ENCODE data around the gene PEAK1.

DNA sequence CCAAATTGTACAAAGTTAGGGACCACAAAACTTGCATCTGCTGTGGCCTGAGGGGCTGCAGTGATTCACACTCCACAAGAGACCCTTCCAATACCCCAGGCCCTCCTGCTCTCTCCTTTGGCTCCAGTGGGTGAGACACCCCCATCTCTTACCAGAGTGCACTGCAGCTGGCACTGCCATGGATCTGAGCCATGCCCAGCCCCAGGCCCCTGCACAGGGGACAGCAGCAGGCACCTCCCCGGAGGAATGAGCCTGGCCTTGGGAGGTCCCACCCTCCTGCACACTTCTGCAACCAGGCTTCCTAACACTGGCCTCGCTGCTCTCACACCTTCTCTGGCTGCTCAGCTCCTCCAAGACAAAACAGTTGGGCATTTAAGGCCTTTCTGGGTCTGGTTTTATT lies 332.7 kb downstream of the PEAK1 start:
- TF ChIP-seq, protein P1, sequence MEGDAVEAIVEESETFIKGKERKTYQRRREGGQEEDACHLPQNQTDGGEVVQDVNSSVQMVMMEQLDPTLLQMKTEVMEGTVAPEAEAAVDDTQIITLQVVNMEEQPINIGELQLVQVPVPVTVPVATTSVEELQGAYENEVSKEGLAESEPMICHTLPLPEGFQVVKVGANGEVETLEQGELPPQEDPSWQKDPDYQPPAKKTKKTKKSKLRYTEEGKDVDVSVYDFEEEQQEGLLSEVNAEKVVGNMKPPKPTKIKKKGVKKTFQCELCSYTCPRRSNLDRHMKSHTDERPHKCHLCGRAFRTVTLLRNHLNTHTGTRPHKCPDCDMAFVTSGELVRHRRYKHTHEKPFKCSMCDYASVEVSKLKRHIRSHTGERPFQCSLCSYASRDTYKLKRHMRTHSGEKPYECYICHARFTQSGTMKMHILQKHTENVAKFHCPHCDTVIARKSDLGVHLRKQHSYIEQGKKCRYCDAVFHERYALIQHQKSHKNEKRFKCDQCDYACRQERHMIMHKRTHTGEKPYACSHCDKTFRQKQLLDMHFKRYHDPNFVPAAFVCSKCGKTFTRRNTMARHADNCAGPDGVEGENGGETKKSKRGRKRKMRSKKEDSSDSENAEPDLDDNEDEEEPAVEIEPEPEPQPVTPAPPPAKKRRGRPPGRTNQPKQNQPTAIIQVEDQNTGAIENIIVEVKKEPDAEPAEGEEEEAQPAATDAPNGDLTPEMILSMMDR (conservative IDR thresholded peaks at IDR 0.05 in 1 of 2, IDR thresholded peaks at IDR 0.05 in 1 of 2; ENCODE audit: low read depth in 1 of 2, low read length in 2 of 2), result no peak
- no peak for TF ChIP-seq EZH2 (IDR thresholded peaks at IDR 0.05; ENCODE audit: low read length, missing control alignments)

All from fibroblast of lung (primary cell).